Transverse colon (tissue), 4 donors: Measurements from ENCODE around the gene PCBP3.
A peak's percentile ranks its signal among the peaks of the same experiment; 100 is the strongest.

ENCODE experiments used
- EP300 ChIP-seq: sonication (generic); formaldehyde crosslinking; IDR thresholded peaks from one replicate; pipeline ENCODE4 v1.6.1; 2017; ENCODE audit warnings: antibody characterized with exemption, low read depth
- POLR2A ChIP-seq: fragments of 450-650 bp; IDR thresholded peaks from one replicate; pipeline ENCODE4 v1.6.1; 2016; ENCODE audit warnings: antibody characterized with exemption, mild to moderate bottlenecking, moderate library complexity
- POLR2AphosphoS5 ChIP-seq, 3 donors: sonication (generic); formaldehyde crosslinking; IDR thresholded peaks; one replicate each; pipeline ENCODE4 v1.6.1; 2016; ENCODE audit warnings: antibody characterized with exemption in 3 of 3
- TF ChIP-seq, protein P1 (sequence below), 5 experiments: fragments of 200-600 bp in 3 of 5; fragments of 450-650 bp in 2 of 5; sonication (generic) in 3 of 5; IDR thresholded peaks; 1 replicate in 2 of 5; 2 replicates in 3 of 5; pipeline ENCODE4 v1.5.1; 2016 to 2017; ENCODE audit warnings: antibody characterized with exemption in 5 of 5, inconsistent platforms in 3 of 5, mild to moderate bottlenecking in 2 of 5, moderate library complexity in 1 of 5

DNA sequence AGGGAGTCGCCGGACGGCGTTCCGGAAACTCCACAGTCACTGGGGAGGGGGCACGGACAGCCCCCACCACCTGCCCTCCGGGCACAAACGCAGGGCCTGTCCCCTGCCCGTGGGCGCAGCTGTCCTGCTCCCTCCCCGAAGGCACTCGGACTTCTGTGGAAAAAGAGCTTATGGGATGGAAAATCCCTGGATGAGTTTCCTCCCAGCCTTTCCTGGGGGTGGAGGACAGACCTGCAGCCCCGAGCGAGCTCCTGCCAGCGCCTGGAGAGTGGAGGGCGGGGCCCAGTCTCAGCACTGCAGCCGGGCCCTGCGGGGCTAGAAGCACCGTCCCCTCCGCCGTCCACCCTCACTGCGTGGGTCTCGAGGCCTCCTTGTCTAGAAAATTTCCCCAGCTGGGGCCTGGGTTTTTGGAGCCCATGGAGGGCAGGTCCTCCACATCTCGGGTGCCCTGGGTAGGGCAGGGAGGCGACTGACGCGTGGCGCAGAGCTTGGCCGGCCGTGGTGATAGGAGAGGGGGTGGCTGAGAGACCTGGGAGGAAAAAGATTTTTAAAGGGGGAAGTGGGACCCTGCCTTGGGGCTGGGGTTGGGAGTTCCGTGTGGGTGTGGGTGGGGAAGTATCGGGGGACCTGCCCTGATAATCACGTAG, 331.6 kb downstream of the PCBP3 start:
- TF ChIP-seq, protein P1, sequence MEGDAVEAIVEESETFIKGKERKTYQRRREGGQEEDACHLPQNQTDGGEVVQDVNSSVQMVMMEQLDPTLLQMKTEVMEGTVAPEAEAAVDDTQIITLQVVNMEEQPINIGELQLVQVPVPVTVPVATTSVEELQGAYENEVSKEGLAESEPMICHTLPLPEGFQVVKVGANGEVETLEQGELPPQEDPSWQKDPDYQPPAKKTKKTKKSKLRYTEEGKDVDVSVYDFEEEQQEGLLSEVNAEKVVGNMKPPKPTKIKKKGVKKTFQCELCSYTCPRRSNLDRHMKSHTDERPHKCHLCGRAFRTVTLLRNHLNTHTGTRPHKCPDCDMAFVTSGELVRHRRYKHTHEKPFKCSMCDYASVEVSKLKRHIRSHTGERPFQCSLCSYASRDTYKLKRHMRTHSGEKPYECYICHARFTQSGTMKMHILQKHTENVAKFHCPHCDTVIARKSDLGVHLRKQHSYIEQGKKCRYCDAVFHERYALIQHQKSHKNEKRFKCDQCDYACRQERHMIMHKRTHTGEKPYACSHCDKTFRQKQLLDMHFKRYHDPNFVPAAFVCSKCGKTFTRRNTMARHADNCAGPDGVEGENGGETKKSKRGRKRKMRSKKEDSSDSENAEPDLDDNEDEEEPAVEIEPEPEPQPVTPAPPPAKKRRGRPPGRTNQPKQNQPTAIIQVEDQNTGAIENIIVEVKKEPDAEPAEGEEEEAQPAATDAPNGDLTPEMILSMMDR (IDR thresholded peaks at IDR 0.05): peak in 2 of 5 experiments; percentile 11 to 21
- TF ChIP-seq POLR2A (no peak), POLR2AphosphoS5 (IDR thresholded peaks at IDR 0.05) (peak; percentile 6 to 41 (median 18)), EP300 (no peak)
